ENCODE results near the gene IQGAP2. TPM values are rescaled to one million over a fixed set of nuclear protein-coding genes. Genes with fewer than 3 reads are reported as not detected.

Gene IQGAP2
- total and polyA plus RNA-seq, 9 of the 15 experiments (the other 6 are each of a cell fraction or from before 2014, with no cell fraction given), result 8.7 to 23.2 (median 17.4) TPM

GRCh38 chr5:76555114-76555513 lies 152.0 kb downstream of the IQGAP2 start (continued):
- TF ChIP-seq, protein P1, sequence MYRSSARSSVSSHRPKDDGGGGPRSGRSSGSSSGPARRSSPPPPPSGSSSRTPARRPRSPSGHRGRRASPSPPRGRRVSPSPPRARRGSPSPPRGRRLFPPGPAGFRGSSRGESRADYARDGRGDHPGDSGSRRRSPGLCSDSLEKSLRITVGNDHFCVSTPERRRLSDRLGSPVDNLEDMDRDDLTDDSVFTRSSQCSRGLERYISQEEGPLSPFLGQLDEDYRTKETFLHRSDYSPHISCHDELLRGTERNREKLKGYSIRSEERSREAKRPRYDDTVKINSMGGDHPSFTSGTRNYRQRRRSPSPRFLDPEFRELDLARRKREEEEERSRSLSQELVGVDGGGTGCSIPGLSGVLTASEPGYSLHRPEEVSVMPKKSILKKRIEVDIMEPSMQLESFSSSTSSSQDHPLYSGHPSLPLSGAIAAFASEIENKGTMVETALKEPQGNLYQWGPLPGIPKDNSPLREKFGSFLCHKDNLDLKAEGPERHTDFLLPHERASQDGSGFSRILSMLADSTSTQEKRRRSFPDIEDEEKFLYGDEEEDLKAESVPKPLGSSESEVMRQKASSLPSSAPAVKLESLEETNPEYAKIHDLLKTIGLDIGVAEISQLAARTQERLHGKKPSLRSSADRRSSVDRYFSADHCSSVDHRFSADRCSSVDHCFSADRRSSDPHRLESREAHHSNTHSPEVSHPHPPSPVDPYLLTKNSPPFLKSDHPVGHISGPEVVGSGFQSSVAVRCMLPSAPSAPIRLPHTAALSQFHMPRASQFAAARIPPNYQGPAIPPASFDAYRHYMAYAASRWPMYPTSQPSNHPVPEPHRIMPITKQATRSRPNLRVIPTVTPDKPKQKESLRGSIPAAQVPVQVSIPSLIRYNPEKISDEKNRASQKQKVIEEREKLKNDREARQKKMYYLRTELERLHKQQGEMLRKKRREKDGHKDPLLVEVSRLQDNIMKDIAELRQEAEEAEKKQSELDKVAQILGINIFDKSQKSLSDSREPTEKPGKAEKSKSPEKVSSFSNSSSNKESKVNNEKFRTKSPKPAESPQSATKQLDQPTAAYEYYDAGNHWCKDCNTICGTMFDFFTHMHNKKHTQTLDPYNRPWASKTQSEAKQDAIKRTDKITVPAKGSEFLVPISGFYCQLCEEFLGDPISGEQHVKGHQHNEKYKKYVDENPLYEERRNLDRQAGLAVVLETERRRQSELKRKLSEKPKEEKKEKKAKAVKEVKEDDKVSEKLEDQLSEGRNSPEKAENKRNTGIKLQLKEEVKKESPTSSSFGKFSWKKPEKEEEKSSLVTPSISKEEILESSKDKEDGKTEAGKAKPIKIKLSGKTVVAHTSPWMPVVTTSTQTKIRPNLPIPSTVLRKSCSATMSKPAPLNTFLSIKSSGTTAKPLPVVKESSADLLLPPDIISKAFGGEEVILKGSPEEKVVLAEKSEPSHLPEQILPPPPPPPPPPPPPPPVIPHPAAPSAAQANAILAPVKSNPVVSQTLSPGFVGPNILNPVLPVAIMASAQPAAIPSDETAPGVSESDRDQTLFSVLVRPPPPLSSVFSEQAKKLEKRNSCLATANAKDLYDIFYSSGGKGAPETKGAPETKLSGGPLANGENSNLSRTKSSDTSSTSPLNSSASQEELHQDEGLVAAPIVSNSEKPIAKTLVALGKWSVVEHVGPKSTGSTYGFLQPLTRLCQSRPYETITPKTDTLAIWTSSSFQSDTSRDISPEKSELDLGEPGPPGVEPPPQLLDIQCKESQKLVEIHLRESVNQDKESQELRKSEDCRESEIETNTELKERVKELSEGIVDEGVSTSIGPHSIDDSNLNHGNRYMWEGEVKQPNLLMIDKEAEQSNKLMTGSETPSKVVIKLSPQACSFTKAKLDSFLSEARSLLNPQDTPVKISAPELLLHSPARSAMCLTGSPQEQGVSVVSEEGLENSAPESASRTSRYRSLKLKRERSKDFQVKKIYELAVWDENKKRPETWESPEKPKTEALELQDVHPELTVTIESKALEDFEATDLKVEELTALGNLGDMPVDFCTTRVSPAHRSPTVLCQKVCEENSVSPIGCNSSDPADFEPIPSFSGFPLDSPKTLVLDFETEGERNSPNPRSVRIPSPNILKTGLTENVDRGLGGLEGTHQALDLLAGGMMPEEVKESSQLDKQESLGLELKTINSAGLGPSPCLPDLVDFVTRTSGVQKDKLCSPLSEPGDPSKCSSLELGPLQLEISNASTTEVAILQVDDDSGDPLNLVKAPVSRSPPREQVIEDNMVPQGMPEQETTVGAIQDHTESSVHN (IDR thresholded peaks at IDR 0.05; ENCODE audit: borderline replicate concordance in 1 of 2, low read depth in 1 of 2), result no peak
- TF ChIP-seq ID3 (CRISPR knock-in tag; IDR thresholded peaks at IDR 0.05) (no peak), ID3 (tag; IDR thresholded peaks at IDR 0.05) (no peak)
